ENCODE data around the gene TCF7L1. TPM values are rescaled to one million over a fixed set of nuclear protein-coding genes. Genes with fewer than 3 reads are reported as not detected.

The TCF7L1 gene
- polyA plus RNA-seq, 1 of the 3 experiments (the other 2 are of a cell fraction) = 3.7 TPM

- Histone ChIP-seq H3K79me2 (ENCODE audit: insufficient read depth) (peaks cover 7% of the 10 kb centered on the region), H3K4me1 (ENCODE audit: control insufficient read depth in 1 of 2, insufficient read depth in 2 of 2, low read depth in 1 of 2, low read length in 1 of 2) (peaks cover 0 to 57% of the 10 kb centered on the region in 2 experiments; a peak in 3 of 4 replicates), H3K9me3 (no peaks in the 10 kb centered on the region), H3K4me2 (no peak overlapping the region), H2AFZ (ENCODE audit: low read depth) (no peak overlapping the region), H3K36me3 (replicated peaks in 1 of 2; ENCODE audit: control insufficient read depth in 1 of 2, insufficient read depth in 2 of 2, low read length in 1 of 2) (no peaks in the 10 kb centered on the region), H3K27me3 (ENCODE audit: insufficient read depth) (no peaks in the 10 kb centered on the region), H4K20me1 (ENCODE audit: insufficient read depth) (peaks cover 16% of the 10 kb centered on the region; the same call in 1 of the 2 replicates), H3K27ac (ENCODE audit: low read depth in 2 of 2, low read length in 1 of 2) (no peak overlapping the region), H3K4me3 (ENCODE audit: low read depth in 2 of 2, low read length in 1 of 2) (no peak overlapping the region), H3F3A (replicated peaks; ENCODE audit: insufficient read depth) (no peaks in the 10 kb centered on the region), H3K9ac (no peak overlapping the region), H3K9me2 (no peaks in the 10 kb centered on the region)
- TF ChIP-seq PBX3 (IDR thresholded peaks at IDR 0.05) = no peak
- TF ChIP-seq SMC3 (IDR thresholded peaks at IDR 0.05; ENCODE audit: low read depth, low read length) = no peak
- TF ChIP-seq TCF12 (IDR thresholded peaks at IDR 0.05) = no peak
- no peak for TF ChIP-seq MAX (IDR thresholded peaks at IDR 0.05; ENCODE audit: low read depth)
- TF ChIP-seq TEAD4 (IDR thresholded peaks at IDR 0.05; ENCODE audit: borderline replicate concordance, insufficient read depth) = no peak
- TF ChIP-seq RAD21 (IDR thresholded peaks at IDR 0.05; ENCODE audit: low read length) = no peak
- TF ChIP-seq RFX5 (IDR thresholded peaks at IDR 0.05; ENCODE audit: low read length) = no peak
- TF ChIP-seq EZH2phosphoT487 (IDR thresholded peaks at IDR 0.05; ENCODE audit: borderline replicate concordance, low read depth) = no peak
- TF ChIP-seq USF2 (IDR thresholded peaks at IDR 0.05; ENCODE audit: borderline replicate concordance, low read depth, low read length) = no peak
- no peak for TF ChIP-seq NRF1 (IDR thresholded peaks at IDR 0.05; ENCODE audit: low read depth, low read length)
- no peak for TF ChIP-seq ZBTB33 (IDR thresholded peaks at IDR 0.05; ENCODE audit: borderline replicate concordance, low read depth)
- TF ChIP-seq TAF1 (IDR thresholded peaks at IDR 0.05; ENCODE audit: borderline replicate concordance, low read depth, low read length) = no peak
- TF ChIP-seq CTCF (IDR thresholded peaks at IDR 0.05) = no peak
- TF ChIP-seq RCOR1 (IDR thresholded peaks at IDR 0.05; ENCODE audit: low read length) = no peak
- POLR2A ChIA-PET = no interaction called here
- DNase-seq = no peak
- CTCF ChIA-PET = interaction anchor here (0.8 to 5.3 kb wide), 11 partner anchors 9 to 235 kb away, joined by 3 to 41 read pairs (median 5); partner anchors contain the start of gene TCF7L1
- 89% methylated on average over 18 of the region's 18 CpGs for WGBS (ENCODE audit: low lambda C conversion rate)
These were observed 28.1 kb downstream of the TCF7L1 start for GRCh38 chr2:85160966-85161960.

Data from SK-N-SH (cell line).